Islet precursor cell (in vitro differentiated cells): ENCODE measurements around the gene ST6GALNAC5.

Experiments used
- DNase-seq: peaks from one replicate; pipeline ENCODE4 v3.0.0-alpha.2; 2018

The ST6GALNAC5 gene

GRCh38 chr1:77056525-77056924 is 189.2 kb downstream of the ST6GALNAC5 start:
- no peak for DNase-seq

GRCh38 chr1:77057994-77058585 is 190.8 kb downstream of the ST6GALNAC5 start:
- DNase-seq, result no peak

- peak; percentile 72 for DNase-seq
Measured at GRCh38 chr1:77060000-77060399, 192.7 kb downstream of the ST6GALNAC5 start.

- DNase-seq, result no peak
Measured at GRCh38 chr1:77061162-77061561, 193.9 kb downstream of the ST6GALNAC5 start.

GRCh38 chr1:77063118-77063517 is 195.8 kb downstream of the ST6GALNAC5 start:
- DNase-seq, result no peak

- no peak for DNase-seq
Measured at GRCh38 chr1:77064246-77064645, 197.0 kb downstream of the ST6GALNAC5 start.

GRCh38 chr1:77065693-77066342 is 198.5 kb downstream of the ST6GALNAC5 start:
- DNase-seq, result no peak

- DNase-seq, result peak; percentile 66
Measured at GRCh38 chr1:77068013-77068412, 200.7 kb downstream of the ST6GALNAC5 start.

- no peak for DNase-seq
Measured at GRCh38 chr1:77076759-77077158, 209.5 kb downstream of the ST6GALNAC5 start.

- no peak for DNase-seq
Measured at GRCh38 chr1:77081834-77082233, 214.6 kb downstream of the ST6GALNAC5 start.

GRCh38 chr1:77084457-77084856 is 217.2 kb downstream of the ST6GALNAC5 start:
- no peak for DNase-seq

- DNase-seq, result no peak
Measured at GRCh38 chr1:77085109-77085508, 217.8 kb downstream of the ST6GALNAC5 start.

GRCh38 chr1:77089756-77090155 is 222.5 kb downstream of the ST6GALNAC5 start:
- no peak for DNase-seq

GRCh38 chr1:77095236-77095635 is 228.0 kb downstream of the ST6GALNAC5 start:
- DNase-seq, result no peak

- DNase-seq, result no peak
Measured at GRCh38 chr1:77096496-77097255, 229.4 kb downstream of the ST6GALNAC5 start.

GRCh38 chr1:77100875-77101274 is 233.6 kb downstream of the ST6GALNAC5 start:
- DNase-seq, result no peak

GRCh38 chr1:77103486-77103885 is 236.2 kb downstream of the ST6GALNAC5 start:
- no peak for DNase-seq

- no peak for DNase-seq
Measured at GRCh38 chr1:77104672-77105071, 237.4 kb downstream of the ST6GALNAC5 start.
